ENCODE results near the gene PSIP1. TPM values are rescaled to one million over a fixed set of nuclear protein-coding genes. Genes with fewer than 3 reads are reported as not detected.

The PSIP1 gene
- total RNA-seq, 8 experiments from 2014 or later: 39.4 to 187 (median 124) TPM

DNA sequence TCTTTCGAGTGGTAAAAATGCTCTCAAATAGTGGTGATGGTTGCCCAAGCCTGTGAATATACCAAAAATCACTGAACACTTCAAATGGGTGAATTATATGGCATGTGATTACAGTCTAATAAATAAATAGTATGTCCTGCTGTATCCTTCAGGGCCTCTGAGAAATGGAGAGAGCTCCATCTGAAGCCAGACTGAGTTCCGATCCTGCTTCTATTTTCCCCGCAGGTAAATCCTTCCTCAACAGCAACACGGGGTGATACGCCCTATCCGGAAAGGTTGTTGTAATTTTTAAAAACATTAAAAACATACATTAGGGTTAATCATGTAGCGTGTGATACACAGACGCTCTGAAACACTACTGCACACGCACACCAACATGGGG, 88.8 kb downstream of the PSIP1 start:
- Histone ChIP-seq H3K4me3 (peak overlapping the region; percentile 75 to 91 (median 89)), H3K4me1 (replicated peaks in 1 of 2) (peaks cover 5 to 13% of the 10 kb centered on the region in 2 donors), H3K27ac (peak overlapping the region; percentile 92 to 95)
- in situ Hi-C loops (cut with MboI; ENCODE audit: low pct_unique_long_range_greater_than_20kb in 2 of 9, low sequenced_read_pairs in 9 of 9, unreplicated experiment in 9 of 9): loop anchor here in 1 of 9 experiments (25.0 kb wide), 1 partner anchor 135 kb away; no protein-coding TSS in a partner anchor
- no peak for ATAC-seq (replicated peaks in 6 of 8)
- 15 to 92% (median 60%) methylated on average over 1 to 9 of the region's 9 CpGs for WGBS, 10 experiments

- 40 to 93% (median 77%) methylated on average over 1 to 6 of the region's 6 CpGs; no CpG with 5 or more reads in 3 of the 10 experiments for WGBS, 10 experiments
- in situ Hi-C loops (cut with MboI; ENCODE audit: low pct_unique_long_range_greater_than_20kb in 2 of 9, low sequenced_read_pairs in 9 of 9, unreplicated experiment in 9 of 9): loop anchor here in 1 of 9 experiments (25.0 kb wide), 1 partner anchor 134 kb away; no protein-coding TSS in a partner anchor
- no peak overlapping the region for H3K27ac ChIP-seq
- H3K4me1 ChIP-seq (replicated peaks in 1 of 2): peaks cover 5 to 13% of the 10 kb centered on the region in 2 donors
- no peak for ATAC-seq (replicated peaks in 6 of 8)
- H3K4me3 ChIP-seq: peak overlapping the region in 1 of 5 donors; percentile 89
These were observed 89.2 kb downstream of the PSIP1 start for GRCh38 chr9:15421532-15421931.

DNA sequence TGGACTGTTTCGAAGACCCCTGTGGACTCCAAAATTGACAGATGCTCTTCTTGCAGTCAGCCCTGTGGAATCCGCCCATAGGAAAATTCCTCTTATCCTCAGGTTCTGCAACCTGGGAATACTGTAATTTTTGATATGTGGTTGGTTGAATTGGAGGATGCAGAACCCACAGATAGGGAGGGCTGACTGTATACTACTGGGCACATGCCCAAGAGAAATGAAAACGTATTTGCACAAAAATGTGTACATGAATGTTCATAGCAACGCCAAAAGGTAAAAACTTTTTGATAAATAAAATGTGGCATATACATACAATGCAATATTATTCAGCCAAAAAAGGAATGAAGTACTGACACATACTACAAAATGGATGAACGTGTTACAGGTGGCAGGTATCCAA, 90.0 kb downstream of the PSIP1 start:
- no peak overlapping the region for H3K4me3 ChIP-seq
- H3K27ac ChIP-seq: no peak overlapping the region
- no peak for ATAC-seq (replicated peaks in 6 of 8)
- peaks cover 5 to 13% of the 10 kb centered on the region in 2 donors for H3K4me1 ChIP-seq (replicated peaks in 1 of 2)
- WGBS, 10 experiments: 47 to 100% (median 82%) methylated on average over 1 to 5 of the region's 5 CpGs; no CpG with 5 or more reads in 1 of the 10 experiments
- in situ Hi-C loops (cut with MboI; ENCODE audit: low pct_unique_long_range_greater_than_20kb in 2 of 9, low sequenced_read_pairs in 9 of 9, unreplicated experiment in 9 of 9): loop anchor here in 1 of 9 experiments (25.0 kb wide), 1 partner anchor 133 kb away; no protein-coding TSS in a partner anchor

DNA sequence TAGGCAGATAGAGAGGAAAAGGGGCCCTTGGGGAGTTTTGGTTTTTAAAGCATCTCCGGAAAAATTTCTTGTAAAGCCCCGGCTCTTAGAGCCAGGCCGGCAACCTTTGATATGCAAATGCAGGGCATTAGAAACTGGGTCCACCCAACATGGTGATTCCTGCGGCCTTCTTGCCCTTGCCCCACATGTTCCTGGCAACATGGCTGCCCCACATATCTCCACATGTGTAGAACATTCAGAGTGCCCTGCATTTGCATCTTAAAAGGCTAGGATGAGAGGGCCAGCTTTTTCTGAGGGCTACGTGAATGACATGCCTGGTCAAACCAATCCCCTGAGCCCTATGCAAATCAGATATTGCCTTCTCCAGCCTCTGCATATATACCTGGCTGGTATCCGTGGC, 93.1 kb downstream of the PSIP1 start:
- in situ Hi-C loops (cut with MboI; ENCODE audit: low pct_unique_long_range_greater_than_20kb in 2 of 9, low sequenced_read_pairs in 9 of 9, unreplicated experiment in 9 of 9): loop anchor here in 2 of 9 experiments (10.0 to 25.0 kb wide), 2 partner anchors 130 to 213 kb away; no protein-coding TSS in a partner anchor
- ATAC-seq (replicated peaks in 6 of 8): no peak
- 56 to 100% (median 67%) methylated on average over 1 to 5 of the region's 6 CpGs; no CpG with 5 or more reads in 3 of the 10 experiments for WGBS, 10 experiments
- H3K4me1 ChIP-seq (replicated peaks in 1 of 2): peaks cover 5% of the 10 kb centered on the region in 2 donors
- H3K4me3 ChIP-seq: no peak overlapping the region
- H3K27ac ChIP-seq: no peak overlapping the region

- WGBS, 10 experiments: 83 to 100% (median 100%) methylated on average over 1 to 2 of the region's 2 CpGs; no CpG with 5 or more reads in 7 of the 10 experiments
- Histone ChIP-seq H3K27ac (no peak overlapping the region), H3K4me1 (replicated peaks in 1 of 2) (peaks cover 2 to 3% of the 10 kb centered on the region in 2 donors), H3K4me3 (no peak overlapping the region)
- in situ Hi-C loops (cut with MboI; ENCODE audit: low pct_unique_long_range_greater_than_20kb in 2 of 9, low sequenced_read_pairs in 9 of 9, unreplicated experiment in 9 of 9): loop anchor here in 2 of 9 experiments (10.0 to 25.0 kb wide), 2 partner anchors 130 to 212 kb away; no protein-coding TSS in a partner anchor
- ATAC-seq (replicated peaks in 6 of 8): peak in 3 of 8 experiments; percentile 46 to 75 (median 48)
These were observed 93.9 kb downstream of the PSIP1 start for GRCh38 chr9:15416880-15417279.

Other genes starting within 250 kb of the PSIP1 start
- gene TTC39B, start 203.8 kb downstream of the PSIP1 start, total RNA-seq: 10 to 100 TPM in 1 of 8 experiments, 1 to 10 TPM in 7; 1.4 to 10.6 (median 4.5) TPM
- 10 to 100 TPM; 33.2 to 45.5 (median 40.2) TPM for gene SNAPC3, start 88.1 kb downstream of the PSIP1 start, total RNA-seq
- gene CCDC171, start 42.1 kb upstream of the PSIP1 start, total RNA-seq: 10 to 100 TPM in 3 of 8 experiments, 1 to 10 TPM in 5; 4.0 to 15.1 (median 8.4) TPM

All from motor neuron (in vitro differentiated cells).